ENCODE measurements around the gene FAM83G.

- TF ChIP-seq, protein P1, sequence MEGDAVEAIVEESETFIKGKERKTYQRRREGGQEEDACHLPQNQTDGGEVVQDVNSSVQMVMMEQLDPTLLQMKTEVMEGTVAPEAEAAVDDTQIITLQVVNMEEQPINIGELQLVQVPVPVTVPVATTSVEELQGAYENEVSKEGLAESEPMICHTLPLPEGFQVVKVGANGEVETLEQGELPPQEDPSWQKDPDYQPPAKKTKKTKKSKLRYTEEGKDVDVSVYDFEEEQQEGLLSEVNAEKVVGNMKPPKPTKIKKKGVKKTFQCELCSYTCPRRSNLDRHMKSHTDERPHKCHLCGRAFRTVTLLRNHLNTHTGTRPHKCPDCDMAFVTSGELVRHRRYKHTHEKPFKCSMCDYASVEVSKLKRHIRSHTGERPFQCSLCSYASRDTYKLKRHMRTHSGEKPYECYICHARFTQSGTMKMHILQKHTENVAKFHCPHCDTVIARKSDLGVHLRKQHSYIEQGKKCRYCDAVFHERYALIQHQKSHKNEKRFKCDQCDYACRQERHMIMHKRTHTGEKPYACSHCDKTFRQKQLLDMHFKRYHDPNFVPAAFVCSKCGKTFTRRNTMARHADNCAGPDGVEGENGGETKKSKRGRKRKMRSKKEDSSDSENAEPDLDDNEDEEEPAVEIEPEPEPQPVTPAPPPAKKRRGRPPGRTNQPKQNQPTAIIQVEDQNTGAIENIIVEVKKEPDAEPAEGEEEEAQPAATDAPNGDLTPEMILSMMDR (conservative IDR thresholded peaks at IDR 0.05 in 1 of 2, IDR thresholded peaks at IDR 0.05 in 1 of 2; ENCODE audit: extremely low read depth in 1 of 2, insufficient read depth in 1 of 2, low read depth in 1 of 2, low read length in 2 of 2): no peak
- TF ChIP-seq EZH2 (IDR thresholded peaks at IDR 0.05; ENCODE audit: borderline replicate concordance, low read length): no peak
Measured at GRCh38 chr17:19004421-19005136, at the start of gene FAM83G.

Data from mammary epithelial cell (primary cell).